ENCODE measurements around the gene CDK14.

The CDK14 gene

DNA sequence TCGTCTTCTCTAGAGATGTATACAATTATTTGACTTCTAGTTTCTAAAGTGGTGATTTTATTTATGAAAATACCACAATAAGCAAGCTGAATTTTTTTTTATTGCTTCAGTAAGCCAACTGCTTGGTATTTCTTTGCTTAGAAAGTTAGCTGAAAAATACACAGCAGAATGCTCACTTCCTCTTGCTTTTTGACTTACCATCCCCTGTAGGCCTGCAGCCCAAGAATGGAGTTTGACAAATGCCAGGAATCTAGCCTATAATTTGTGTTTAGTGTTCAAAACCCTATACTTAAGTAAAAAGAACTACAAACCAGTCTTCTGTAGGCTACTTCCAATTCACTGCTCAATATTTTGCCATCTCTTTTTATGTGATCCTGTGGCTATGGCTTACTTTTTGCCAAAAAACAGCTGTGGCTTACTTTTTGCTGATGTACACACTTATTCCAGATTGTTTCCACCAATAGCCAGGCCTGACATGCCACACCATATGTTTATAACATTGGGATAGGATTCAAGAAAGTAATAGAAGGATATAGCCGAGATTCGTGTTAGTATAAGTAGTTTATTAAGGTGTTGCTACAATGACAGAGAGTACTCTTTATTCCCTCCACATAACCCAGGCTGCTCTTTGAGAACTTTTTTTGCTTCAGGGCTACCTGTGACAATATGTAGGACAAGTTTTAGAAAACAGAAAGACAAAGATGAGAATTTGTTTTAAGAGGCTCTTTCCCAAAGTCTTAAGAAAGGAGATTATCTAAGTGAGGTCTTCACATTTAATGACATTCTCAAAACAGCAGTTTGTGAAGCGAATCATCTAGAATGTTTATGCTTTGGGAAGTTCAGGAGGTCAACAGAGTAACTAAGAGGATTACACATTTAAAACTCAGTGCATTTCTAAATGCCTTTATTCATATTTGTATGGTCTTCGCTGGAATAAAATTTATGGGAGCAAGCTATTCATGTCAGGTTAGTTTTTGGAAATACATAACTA lies 404.2 kb downstream of the CDK14 start:
- H3K4me1 ChIP-seq (ENCODE audit: control insufficient read depth in 1 of 2, insufficient read depth in 1 of 2, low read depth in 1 of 2, low read length in 1 of 2) = no peaks in the 10 kb centered on the region
- no peak overlapping the region for H3K4me3 ChIP-seq (ENCODE audit: low read depth in 1 of 2, low read length in 1 of 2)
- no peak for TF ChIP-seq CTCF (IDR thresholded peaks at IDR 0.05)
- H3K9me3 ChIP-seq = no peaks in the 10 kb centered on the region
- no peak overlapping the region for H3K27ac ChIP-seq
- H3K36me3 ChIP-seq = peaks cover 4% of the 10 kb centered on the region
- no peaks in the 10 kb centered on the region for H3K27me3 ChIP-seq

GRCh38 chr7:91005024-91005423 lies 408.9 kb downstream of the CDK14 start:
- H3K27me3 ChIP-seq = no peaks in the 10 kb centered on the region
- no peak overlapping the region for H3K4me3 ChIP-seq (ENCODE audit: low read depth in 1 of 2, low read length in 1 of 2)
- peaks cover 5% of the 10 kb centered on the region for H3K36me3 ChIP-seq
- H3K4me1 ChIP-seq (ENCODE audit: control insufficient read depth in 1 of 2, insufficient read depth in 1 of 2, low read depth in 1 of 2, low read length in 1 of 2) = no peaks in the 10 kb centered on the region
- H3K27ac ChIP-seq = no peak overlapping the region
- no peak for TF ChIP-seq CTCF (IDR thresholded peaks at IDR 0.05)
- no peaks in the 10 kb centered on the region for H3K9me3 ChIP-seq

DNA sequence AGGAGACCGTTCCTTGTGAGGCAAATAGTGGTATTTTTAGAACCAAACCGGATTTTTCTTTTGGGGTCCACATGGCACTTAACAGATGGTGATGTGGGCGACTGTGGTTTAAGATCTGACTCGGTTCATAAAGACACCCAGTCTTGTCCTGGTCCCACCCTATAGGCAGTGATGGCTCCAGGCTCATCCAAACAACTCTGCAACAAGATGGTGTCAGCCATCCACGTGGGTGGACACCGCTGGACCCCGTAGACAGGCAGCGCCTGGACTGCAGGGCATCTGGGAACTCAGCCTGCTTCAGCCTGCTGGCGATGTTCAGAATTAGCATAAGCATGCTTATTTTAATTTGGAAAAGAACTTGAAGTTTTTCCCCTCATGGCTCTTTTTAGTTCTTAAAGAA lies 409.7 kb downstream of the CDK14 start:
- H3K9me3 ChIP-seq = no peaks in the 10 kb centered on the region
- no peak overlapping the region for H3K4me3 ChIP-seq (ENCODE audit: low read depth in 1 of 2, low read length in 1 of 2)
- H3K4me1 ChIP-seq (ENCODE audit: control insufficient read depth in 1 of 2, insufficient read depth in 1 of 2, low read depth in 1 of 2, low read length in 1 of 2) = no peaks in the 10 kb centered on the region
- no peaks in the 10 kb centered on the region for H3K27me3 ChIP-seq
- no peak overlapping the region for H3K27ac ChIP-seq
- peaks cover 5% of the 10 kb centered on the region for H3K36me3 ChIP-seq
- TF ChIP-seq CTCF (IDR thresholded peaks at IDR 0.05) = no peak

GRCh38 chr7:91007371-91007770 lies 411.2 kb downstream of the CDK14 start:
- no peaks in the 10 kb centered on the region for H3K9me3 ChIP-seq
- no peak for TF ChIP-seq CTCF (IDR thresholded peaks at IDR 0.05)
- peaks cover 5% of the 10 kb centered on the region for H3K36me3 ChIP-seq
- no peaks in the 10 kb centered on the region for H3K4me1 ChIP-seq (ENCODE audit: control insufficient read depth in 1 of 2, insufficient read depth in 1 of 2, low read depth in 1 of 2, low read length in 1 of 2)
- no peaks in the 10 kb centered on the region for H3K27me3 ChIP-seq
- H3K4me3 ChIP-seq (ENCODE audit: low read depth in 1 of 2, low read length in 1 of 2) = no peak overlapping the region
- no peak overlapping the region for H3K27ac ChIP-seq

GRCh38 chr7:91013078-91013477 lies 417.0 kb downstream of the CDK14 start:
- no peak overlapping the region for H3K4me3 ChIP-seq (ENCODE audit: low read depth in 1 of 2, low read length in 1 of 2)
- H3K27ac ChIP-seq = peak overlapping the region; percentile 12
- no peaks in the 10 kb centered on the region for H3K27me3 ChIP-seq
- H3K9me3 ChIP-seq = no peaks in the 10 kb centered on the region
- H3K36me3 ChIP-seq = no peaks in the 10 kb centered on the region
- no peak for TF ChIP-seq CTCF (IDR thresholded peaks at IDR 0.05)
- H3K4me1 ChIP-seq (ENCODE audit: control insufficient read depth in 1 of 2, insufficient read depth in 1 of 2, low read depth in 1 of 2, low read length in 1 of 2) = peaks cover 0 to 3% of the 10 kb centered on the region in 2 experiments

Measured in neutrophil (primary cell).